CD14-positive monocyte (primary cell): Measurements from ENCODE around the gene SGCD. TPM values are rescaled to one million over a fixed set of nuclear protein-coding genes. Genes with fewer than 3 reads are reported as not detected.

Experiments used
- DNase-seq, 3 donors: peaks; one replicate each; pipeline ENCODE4 v3.0.0-alpha.2; 2011 to 2022
- H2AFZ ChIP-seq: 2 replicates; pipeline ENCODE4 v1.6.0; 2012; ENCODE audit warnings: mild to moderate bottlenecking, low read depth, low read length, inconsistent platforms; ENCODE audit not compliant: insufficient read depth, poor library complexity, severe bottlenecking
- H3K27ac ChIP-seq, 2 donors: 1 replicate in 1 of 2; 2 replicates in 1 of 2; pipeline ENCODE4 v1.5.1; 2012 to 2013; ENCODE audit warnings: low read length in 2 of 2, control low read depth in 1 of 2, inconsistent platforms in 1 of 2, low read depth in 1 of 2, mild to moderate bottlenecking in 1 of 2
- H3K27me3 ChIP-seq, 2 donors: one replicate each; pipeline versions ENCODE4 v1.6.0 to v1.6.1; 2011 to 2013; ENCODE audit warnings: low read length in 2 of 2; ENCODE audit not compliant: control insufficient read depth in 2 of 2, insufficient read depth in 2 of 2
- H3K36me3 ChIP-seq, 2 donors: replicated peaks in 1 of 2; 1 replicate in 1 of 2; 2 replicates in 1 of 2; pipeline versions ENCODE4 v1.5.1 to v1.6.1; 2012 to 2013; ENCODE audit warnings: low read length in 2 of 2, control low read depth in 1 of 2, inconsistent platforms in 1 of 2, mild to moderate bottlenecking in 1 of 2; ENCODE audit not compliant: insufficient read depth in 2 of 2, control insufficient read depth in 1 of 2
- H3K4me1 ChIP-seq, 2 donors: 1 replicate in 1 of 2; 2 replicates in 1 of 2; pipeline versions ENCODE4 v1.5.1 to v1.6.1; 2012 to 2013; ENCODE audit warnings: low read length in 2 of 2, control low read depth in 1 of 2, inconsistent platforms in 1 of 2, mild to moderate bottlenecking in 1 of 2, moderate library complexity in 1 of 2; ENCODE audit not compliant: insufficient read depth in 2 of 2, control insufficient read depth in 1 of 2
- H3K4me2 ChIP-seq: replicated peaks from 2 replicates; pipeline ENCODE3; 2012; ENCODE audit warnings: low read length, moderate library complexity, mild to moderate bottlenecking; ENCODE audit not compliant: poor library complexity, severe bottlenecking; ENCODE audit errors: extremely low read depth
- H3K4me3 ChIP-seq, 3 experiments: fragments of 200-600 bp in 1 of 3; sonication (generic) in 1 of 3; replicated peaks in 1 of 3; 1 replicate in 2 of 3; 2 replicates in 1 of 3; pipeline ENCODE4 v1.5.1; 2011 to 2013; ENCODE audit warnings: low read length in 3 of 3, mild to moderate bottlenecking in 3 of 3, control low read depth in 2 of 3, low read depth in 2 of 3, inconsistent platforms in 1 of 3, moderate library complexity in 1 of 3
- H3K79me2 ChIP-seq: 2 replicates; pipeline ENCODE4 v1.6.0; 2012; ENCODE audit warnings: mild to moderate bottlenecking, control low read depth, inconsistent platforms, low read length, moderate library complexity; ENCODE audit not compliant: insufficient read depth
- H3K9ac ChIP-seq: 2 replicates; pipeline ENCODE4 v1.6.0; 2017; ENCODE audit warnings: low read length, mild to moderate bottlenecking; ENCODE audit not compliant: insufficient read depth, poor library complexity, severe bottlenecking
- H3K9me3 ChIP-seq, 2 donors: replicated peaks in 1 of 2; 1 replicate in 1 of 2; 2 replicates in 1 of 2; pipeline versions ENCODE4 v1.5.1 to v1.6.1; 2012 to 2013; ENCODE audit warnings: low read length in 2 of 2, control low read depth in 1 of 2; ENCODE audit not compliant: control insufficient read depth in 1 of 2, insufficient read depth in 1 of 2
- H4K20me1 ChIP-seq: 2 replicates; pipeline ENCODE4 v1.6.0; 2012; ENCODE audit warnings: mild to moderate bottlenecking, low read length, control low read depth, moderate library complexity; ENCODE audit not compliant: insufficient read depth
- H3K27ac Mint-ChIP-seq, 7 donors: one replicate each; pipeline ENCODE4 v1.8.0; 2020; ENCODE audit warnings: mild to moderate bottlenecking in 7 of 7, mixed read lengths in 7 of 7, moderate library complexity in 6 of 7, inconsistent platforms in 2 of 7
- H3K27me3 Mint-ChIP-seq, 3 donors: one replicate each; pipeline ENCODE4 v1.8.0; 2021 to 2022; ENCODE audit warnings: low read depth in 3 of 3, mild to moderate bottlenecking in 3 of 3, mixed read lengths in 3 of 3, moderate library complexity in 3 of 3, inconsistent platforms in 1 of 3
- H3K36me3 Mint-ChIP-seq, 2 donors: one replicate each; pipeline ENCODE4 v1.8.0; 2020; ENCODE audit warnings: mixed read lengths in 2 of 2, inconsistent platforms in 1 of 2, mild to moderate bottlenecking in 1 of 2
- H3K4me1 Mint-ChIP-seq: one replicate; pipeline ENCODE4 v1.8.0; 2020; ENCODE audit warnings: mild to moderate bottlenecking, mixed read lengths
- H3K4me3 Mint-ChIP-seq, 2 donors: one replicate each; pipeline ENCODE4 v1.8.0; 2020; ENCODE audit warnings: mild to moderate bottlenecking in 2 of 2, mixed read lengths in 2 of 2, moderate library complexity in 1 of 2
- H3K9me3 Mint-ChIP-seq, 7 donors: one replicate each; pipeline ENCODE4 v1.8.0; 2020 to 2022; ENCODE audit warnings: mixed read lengths in 7 of 7, mild to moderate bottlenecking in 6 of 7, moderate library complexity in 6 of 7, inconsistent platforms in 2 of 7
- WGBS: methylation state at CpG from one replicate; pipeline ENCODE4 v1.1.5; 2013; ENCODE audit warnings: missing lambda C conversion rate; ENCODE audit not compliant: insufficient coverage; 5-methylcytosine and 5-hydroxymethylcytosine counted together
- intact Hi-C, 2 donors: fragments of 100-400 bp; cut with micrococcal nuclease; formaldehyde crosslinking; loops; one replicate each; pipeline versions ENCODE4 v1.15.0 to v1.15.1; 2023
- polyA plus RNA-seq, 3 donors: library from polyadenylated mRNA; depleted of rRNA in 1 of 3; unstranded in 2 of 3; stranded (reverse) in 1 of 3; fragments of 300-500 nt in 2 of 3; fragments of >200 nt in 1 of 3; fragmentation: Illumina TruSeq in 2 of 3; gene quantifications; 1 replicate in 2 of 3; 2 replicates in 1 of 3; pipeline ENCODE4 v1.2.3, GENCODE V29; 2012 to 2021
- TF ChIP-seq, protein P1 (sequence below): fragments of 200-600 bp; IDR thresholded peaks from one replicate; pipeline ENCODE4 v1.8.0; 2022; ENCODE audit warnings: antibody characterized with exemption, mild to moderate bottlenecking

The SGCD gene
- polyA plus RNA-seq, 3 donors, result not detected

- no peaks in the 10 kb centered on the region for H3K79me2 ChIP-seq
- H3K9me3 ChIP-seq, result peaks cover 0 to 11% of the 10 kb centered on the region in 2 donors
- 100% methylated on average over 1 of the region's 4 CpGs for WGBS
- no peak overlapping the region for H3K4me2 ChIP-seq
- H3K4me3 ChIP-seq, result no peak overlapping the region
- no peaks in the 10 kb centered on the region for H3K4me1 Mint-ChIP-seq
- H3K27me3 Mint-ChIP-seq, result peaks cover 0 to 3% (median 1%) of the 10 kb centered on the region in 3 donors
- TF ChIP-seq, protein P1, sequence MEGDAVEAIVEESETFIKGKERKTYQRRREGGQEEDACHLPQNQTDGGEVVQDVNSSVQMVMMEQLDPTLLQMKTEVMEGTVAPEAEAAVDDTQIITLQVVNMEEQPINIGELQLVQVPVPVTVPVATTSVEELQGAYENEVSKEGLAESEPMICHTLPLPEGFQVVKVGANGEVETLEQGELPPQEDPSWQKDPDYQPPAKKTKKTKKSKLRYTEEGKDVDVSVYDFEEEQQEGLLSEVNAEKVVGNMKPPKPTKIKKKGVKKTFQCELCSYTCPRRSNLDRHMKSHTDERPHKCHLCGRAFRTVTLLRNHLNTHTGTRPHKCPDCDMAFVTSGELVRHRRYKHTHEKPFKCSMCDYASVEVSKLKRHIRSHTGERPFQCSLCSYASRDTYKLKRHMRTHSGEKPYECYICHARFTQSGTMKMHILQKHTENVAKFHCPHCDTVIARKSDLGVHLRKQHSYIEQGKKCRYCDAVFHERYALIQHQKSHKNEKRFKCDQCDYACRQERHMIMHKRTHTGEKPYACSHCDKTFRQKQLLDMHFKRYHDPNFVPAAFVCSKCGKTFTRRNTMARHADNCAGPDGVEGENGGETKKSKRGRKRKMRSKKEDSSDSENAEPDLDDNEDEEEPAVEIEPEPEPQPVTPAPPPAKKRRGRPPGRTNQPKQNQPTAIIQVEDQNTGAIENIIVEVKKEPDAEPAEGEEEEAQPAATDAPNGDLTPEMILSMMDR, result no peak
- peaks cover 0 to 10% (median 2%) of the 10 kb centered on the region in 7 donors for H3K9me3 Mint-ChIP-seq
- H2AFZ ChIP-seq, result no peak overlapping the region
- H3K36me3 Mint-ChIP-seq, result no peaks in the 10 kb centered on the region
- H4K20me1 ChIP-seq, result no peaks in the 10 kb centered on the region
- H3K27ac ChIP-seq, result no peak overlapping the region
- intact Hi-C loops, result no loop called here
- H3K9ac ChIP-seq, result no peak overlapping the region
- no peak for DNase-seq
- no peak overlapping the region for H3K27ac Mint-ChIP-seq
- no peak overlapping the region for H3K4me3 Mint-ChIP-seq
- no peaks in the 10 kb centered on the region for H3K36me3 ChIP-seq
- no peaks in the 10 kb centered on the region for H3K27me3 ChIP-seq
- H3K4me1 ChIP-seq, result no peaks in the 10 kb centered on the region
These were observed 100.4 kb downstream of the SGCD start for GRCh38 chr5:156427315-156427714.

- Histone ChIP-seq H3K4me3 (no peak overlapping the region), H3K36me3 (no peaks in the 10 kb centered on the region), H3K79me2 (no peaks in the 10 kb centered on the region), H3K4me1 (no peaks in the 10 kb centered on the region), H4K20me1 (no peaks in the 10 kb centered on the region), H3K27me3 (no peaks in the 10 kb centered on the region), H3K4me2 (no peak overlapping the region), H3K9me3 (peaks cover 0 to 16% of the 10 kb centered on the region in 2 donors), H3K27ac (no peak overlapping the region), H2AFZ (no peak overlapping the region), H3K9ac (no peak overlapping the region)
- TF ChIP-seq, protein P1, result no peak
- H3K4me3 Mint-ChIP-seq, result no peak overlapping the region
- 93% methylated on average over 8 of the region's 9 CpGs for WGBS
- H3K4me1 Mint-ChIP-seq, result no peaks in the 10 kb centered on the region
- H3K27me3 Mint-ChIP-seq, result peaks cover 0 to 1% (median 0%) of the 10 kb centered on the region in 3 donors
- no peak overlapping the region for H3K27ac Mint-ChIP-seq
- H3K9me3 Mint-ChIP-seq, result peaks cover 0 to 12% (median 2%) of the 10 kb centered on the region in 7 donors
- intact Hi-C loops, result no loop called here
- no peak for DNase-seq
- H3K36me3 Mint-ChIP-seq, result no peaks in the 10 kb centered on the region
These were observed 105.2 kb downstream of the SGCD start for GRCh38 chr5:156431956-156432829.
